Loucy (cell line): ENCODE measurements around the gene FCRL6.

ENCODE experiments used
- H2AFZ ChIP-seq: fragments of 200-600 bp; sonication (generic); 2 replicates; pipeline ENCODE4 v1.6.0; 2016; ENCODE audit warnings: antibody characterized with exemption, mild to moderate bottlenecking, low read length, moderate library complexity
- H3F3A ChIP-seq: fragments of 200-600 bp; 2 replicates; pipeline ENCODE4 v1.6.0; 2016; ENCODE audit warnings: antibody characterized with exemption, low read depth, mild to moderate bottlenecking
- H3K27me3 ChIP-seq: fragments of 200-600 bp; sonication (generic); 2 replicates; pipeline ENCODE4 v1.6.1; 2014; ENCODE audit warnings: low read length, mild to moderate bottlenecking; ENCODE audit not compliant: insufficient read depth, poor library complexity, severe bottlenecking
- H3K36me3 ChIP-seq: fragments of 200-600 bp; sonication (generic); 2 replicates; pipeline ENCODE4 v1.6.1; 2016; ENCODE audit warnings: low read length; ENCODE audit not compliant: insufficient read depth
- H3K4me1 ChIP-seq: fragments of 200-600 bp; sonication (generic); 2 replicates; pipeline ENCODE4 v1.5.1; 2014; ENCODE audit warnings: low read length, mild to moderate bottlenecking; ENCODE audit not compliant: insufficient read depth, poor library complexity, severe bottlenecking
- H3K4me2 ChIP-seq: fragments of 200-600 bp; sonication (generic); 2 replicates; pipeline ENCODE4 v1.6.0; 2014; ENCODE audit warnings: antibody characterized with exemption, low read length, low read depth, mild to moderate bottlenecking; ENCODE audit not compliant: poor library complexity, severe bottlenecking
- H3K4me3 ChIP-seq: fragments of 200-600 bp; sonication (generic); 2 replicates; pipeline ENCODE4 v1.5.1; 2014; ENCODE audit warnings: low read length, mild to moderate bottlenecking, mixed read lengths; ENCODE audit not compliant: poor library complexity, severe bottlenecking
- H3K79me2 ChIP-seq: fragments of 200-600 bp; sonication (generic); 2 replicates; pipeline ENCODE4 v1.6.1; 2014; ENCODE audit warnings: low read length; ENCODE audit not compliant: insufficient read depth
- H3K9ac ChIP-seq: fragments of 200-600 bp; sonication (generic); 2 replicates; pipeline ENCODE4 v1.6.0; 2014; ENCODE audit warnings: mild to moderate bottlenecking, low read depth, low read length, moderate library complexity; ENCODE audit not compliant: poor library complexity, severe bottlenecking
- H3K9me2 ChIP-seq: fragments of 200-600 bp; sonication (generic); replicated peaks from 2 replicates; pipeline ENCODE4 v1.6.1; 2016; ENCODE audit warnings: low read depth, low read length, mixed read lengths
- H3K9me3 ChIP-seq: fragments of 200-600 bp; sonication (generic); 2 replicates; pipeline ENCODE4 v1.6.1; 2014; ENCODE audit warnings: mild to moderate bottlenecking, antibody characterized with exemption, low read length, low read depth; ENCODE audit not compliant: insufficient read depth
- H4K20me1 ChIP-seq: fragments of 200-600 bp; sonication (generic); 2 replicates; pipeline ENCODE4 v1.6.0; 2014; ENCODE audit warnings: antibody characterized with exemption, low read length, mild to moderate bottlenecking; ENCODE audit not compliant: insufficient read depth, poor library complexity, severe bottlenecking
- EZH2phosphoT487 ChIP-seq: fragments of 200-600 bp; IDR thresholded peaks from 2 replicates; pipeline ENCODE4 v1.6.1; 2018; ENCODE audit warnings: antibody characterized with exemption, mild to moderate bottlenecking, moderate library complexity, borderline replicate concordance
- TF ChIP-seq, protein P1 (sequence below): fragments of 200-600 bp; sonication (generic); conservative IDR thresholded peaks from 2 replicates; pipeline ENCODE4 v1.5.1; 2014; ENCODE audit warnings: mild to moderate bottlenecking, antibody characterized with exemption, low read length

The FCRL6 gene

DNA sequence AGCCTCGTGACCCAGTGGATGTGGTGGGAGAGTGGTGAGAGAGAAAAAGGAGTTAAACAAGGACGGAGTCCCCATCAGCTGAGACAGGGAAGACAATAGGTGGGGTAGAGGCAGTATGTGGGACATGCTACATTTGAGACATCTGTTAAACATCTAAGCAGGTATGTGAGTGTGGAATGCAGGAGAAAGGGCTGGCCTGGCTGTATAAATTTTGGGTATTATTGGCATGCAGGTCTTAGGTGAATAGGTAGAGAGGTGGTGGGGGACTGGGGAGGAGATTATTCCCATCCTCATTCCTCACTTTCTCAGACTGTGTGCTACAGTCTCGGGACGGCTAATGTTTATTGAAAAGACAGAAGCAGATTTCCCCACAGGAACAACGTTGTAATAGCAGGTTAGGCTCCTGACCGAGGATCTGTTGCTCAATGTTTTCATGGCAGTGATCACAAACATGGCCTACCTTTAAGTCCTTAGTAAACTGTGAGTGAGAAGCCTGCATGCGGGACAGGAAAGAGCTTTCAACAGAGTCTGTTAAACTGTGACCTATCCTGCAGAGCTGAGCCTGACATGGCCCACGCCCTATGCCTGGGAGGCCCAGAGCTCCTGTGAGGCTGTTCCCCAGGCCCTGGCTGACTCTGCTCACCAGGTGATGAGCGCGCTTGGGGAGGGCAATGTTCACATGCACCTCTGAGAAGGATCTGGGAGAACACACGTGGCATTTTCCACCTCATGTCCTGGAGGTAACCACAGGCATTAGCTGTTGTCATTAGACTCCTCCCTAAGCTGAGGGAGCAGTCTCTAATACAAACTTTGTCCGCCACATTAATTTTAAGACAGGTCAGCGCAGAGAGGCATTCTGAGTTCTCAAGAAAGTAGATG is 43.8 kb downstream of the FCRL6 start:
- Histone ChIP-seq H3K27me3 (no peaks in the 10 kb centered on the region), H3K9me3 (no peaks in the 10 kb centered on the region), H3K9ac (no peak overlapping the region), H2AFZ (no peak overlapping the region), H3K79me2 (no peaks in the 10 kb centered on the region), H3F3A (no peaks in the 10 kb centered on the region), H3K4me3 (no peak overlapping the region), H3K4me1 (peaks cover 13% of the 10 kb centered on the region), H3K9me2 (no peaks in the 10 kb centered on the region), H3K4me2 (no peak overlapping the region), H3K36me3 (no peaks in the 10 kb centered on the region), H4K20me1 (no peaks in the 10 kb centered on the region)
- TF ChIP-seq, protein P1, sequence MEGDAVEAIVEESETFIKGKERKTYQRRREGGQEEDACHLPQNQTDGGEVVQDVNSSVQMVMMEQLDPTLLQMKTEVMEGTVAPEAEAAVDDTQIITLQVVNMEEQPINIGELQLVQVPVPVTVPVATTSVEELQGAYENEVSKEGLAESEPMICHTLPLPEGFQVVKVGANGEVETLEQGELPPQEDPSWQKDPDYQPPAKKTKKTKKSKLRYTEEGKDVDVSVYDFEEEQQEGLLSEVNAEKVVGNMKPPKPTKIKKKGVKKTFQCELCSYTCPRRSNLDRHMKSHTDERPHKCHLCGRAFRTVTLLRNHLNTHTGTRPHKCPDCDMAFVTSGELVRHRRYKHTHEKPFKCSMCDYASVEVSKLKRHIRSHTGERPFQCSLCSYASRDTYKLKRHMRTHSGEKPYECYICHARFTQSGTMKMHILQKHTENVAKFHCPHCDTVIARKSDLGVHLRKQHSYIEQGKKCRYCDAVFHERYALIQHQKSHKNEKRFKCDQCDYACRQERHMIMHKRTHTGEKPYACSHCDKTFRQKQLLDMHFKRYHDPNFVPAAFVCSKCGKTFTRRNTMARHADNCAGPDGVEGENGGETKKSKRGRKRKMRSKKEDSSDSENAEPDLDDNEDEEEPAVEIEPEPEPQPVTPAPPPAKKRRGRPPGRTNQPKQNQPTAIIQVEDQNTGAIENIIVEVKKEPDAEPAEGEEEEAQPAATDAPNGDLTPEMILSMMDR, result no peak
- TF ChIP-seq EZH2phosphoT487, result no peak

DNA sequence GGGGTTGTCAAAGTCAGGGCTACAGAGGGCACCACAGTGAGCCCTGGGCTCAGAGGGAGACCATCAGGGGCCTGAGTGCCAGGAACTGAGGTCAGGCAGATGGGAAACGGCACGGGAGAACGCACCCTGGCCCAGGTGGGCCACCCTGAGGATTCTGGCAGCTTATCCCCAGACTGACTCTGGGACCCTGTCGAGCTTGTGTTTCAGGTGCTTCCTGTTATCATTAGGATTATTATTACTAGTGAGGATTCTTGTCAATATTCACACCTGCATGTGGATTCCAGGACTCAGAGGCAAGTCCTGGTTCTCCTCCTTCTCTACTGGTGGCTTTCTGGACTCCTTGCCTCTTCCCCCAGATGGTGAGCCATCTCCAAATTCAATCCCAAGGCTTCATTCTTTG is 45.1 kb downstream of the FCRL6 start:
- no peak for TF ChIP-seq EZH2phosphoT487
- TF ChIP-seq, protein P1, result no peak
- H3K9ac ChIP-seq, result no peak overlapping the region

DNA sequence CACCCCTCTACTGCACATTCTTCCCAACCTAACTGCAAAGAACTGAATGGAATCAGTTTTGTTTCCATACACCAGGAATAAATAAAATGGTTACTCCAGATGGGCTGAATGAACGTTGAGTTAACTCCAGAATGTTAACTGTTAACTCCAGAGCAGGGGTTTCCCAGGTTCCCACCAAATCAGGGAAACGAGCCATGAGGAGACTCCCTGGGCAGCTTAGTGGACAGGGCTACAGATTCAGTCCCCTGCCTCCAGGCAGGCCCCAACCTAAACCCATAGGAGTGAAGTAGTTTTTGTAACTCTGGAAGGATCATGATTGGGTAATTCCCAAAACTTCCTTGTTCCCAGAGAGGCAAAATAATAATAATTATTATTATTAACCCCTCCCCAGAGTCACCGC is 46.2 kb downstream of the FCRL6 start:
- Histone ChIP-seq H3F3A (no peaks in the 10 kb centered on the region), H3K27me3 (no peaks in the 10 kb centered on the region), H3K9ac (no peak overlapping the region), H3K9me2 (no peaks in the 10 kb centered on the region), H3K4me1 (peaks cover 6% of the 10 kb centered on the region), H3K36me3 (no peaks in the 10 kb centered on the region), H2AFZ (no peak overlapping the region), H3K9me3 (no peaks in the 10 kb centered on the region), H3K4me2 (no peak overlapping the region), H3K79me2 (no peaks in the 10 kb centered on the region), H3K4me3 (no peak overlapping the region), H4K20me1 (no peaks in the 10 kb centered on the region)
- TF ChIP-seq, protein P1, result no peak
- no peak for TF ChIP-seq EZH2phosphoT487

More for the DNA sequence above, 45.1 kb downstream of the FCRL6 start:
- Histone ChIP-seq H3K9me2 (no peaks in the 10 kb centered on the region), H4K20me1 (no peaks in the 10 kb centered on the region), H3K27me3 (no peaks in the 10 kb centered on the region), H3K4me2 (no peak overlapping the region), H3K36me3 (no peaks in the 10 kb centered on the region), H3K4me1 (peaks cover 4% of the 10 kb centered on the region), H3F3A (no peaks in the 10 kb centered on the region), H3K9me3 (no peaks in the 10 kb centered on the region), H3K4me3 (no peak overlapping the region), H3K79me2 (no peaks in the 10 kb centered on the region), H2AFZ (no peak overlapping the region)
